Smooth muscle cell (in vitro differentiated cells): ENCODE results near the gene SPTBN4. TPM values are rescaled to one million over a fixed set of nuclear protein-coding genes. Genes with fewer than 3 reads are reported as not detected.
"Not testable (repeated sequence)": the region's sequence is repeated elsewhere in the genome, so short reads cannot be mapped to it uniquely, and the experiment has no call there.

ENCODE experiments used
- DNase-seq: peaks from one replicate; lab custom pipeline; 2025; ENCODE audit not compliant: unreplicated experiment; lab: John Stamatoyannopoulos, UW
- H2AFZ ChIP-seq: fragments of 200-600 bp; sonication (generic); 2 replicates; pipeline ENCODE4 v1.6.0; 2016; ENCODE audit warnings: antibody characterized with exemption, low read depth, mild to moderate bottlenecking
- H3F3A ChIP-seq: fragments of 200-600 bp; sonication (generic); 2 replicates; pipeline ENCODE4 v1.6.0; 2017; ENCODE audit warnings: antibody characterized with exemption, low read depth
- H3K27ac ChIP-seq: fragments of 200-600 bp; sonication (generic); 2 replicates; pipeline ENCODE4 v1.5.1; 2016; ENCODE audit warnings: low read depth, mild to moderate bottlenecking
- H3K27me3 ChIP-seq: fragments of 200-600 bp; sonication (generic); 2 replicates; pipeline ENCODE4 v1.6.1; 2016; ENCODE audit warnings: low read depth, mild to moderate bottlenecking
- H3K36me3 ChIP-seq: fragments of 200-600 bp; sonication (generic); 2 replicates; pipeline ENCODE4 v1.5.1; 2016; ENCODE audit warnings: low read depth
- H3K4me1 ChIP-seq: fragments of 200-600 bp; sonication (generic); 2 replicates; pipeline ENCODE4 v1.5.1; 2016; ENCODE audit warnings: low read depth
- H3K4me2 ChIP-seq: fragments of 200-600 bp; sonication (generic); 2 replicates; pipeline ENCODE4 v1.6.0; 2016; ENCODE audit warnings: mild to moderate bottlenecking
- H3K4me3 ChIP-seq: fragments of 200-600 bp; sonication (generic); 2 replicates; pipeline ENCODE4 v1.5.1; 2016; ENCODE audit warnings: mild to moderate bottlenecking
- H3K79me2 ChIP-seq: fragments of 200-600 bp; sonication (generic); 2 replicates; pipeline ENCODE4 v1.6.0; 2016; ENCODE audit warnings: low read depth, mild to moderate bottlenecking
- H3K9ac ChIP-seq: fragments of 200-600 bp; sonication (generic); 2 replicates; pipeline ENCODE4 v1.6.0; 2016; ENCODE audit warnings: low read depth
- H3K9me3 ChIP-seq: fragments of 200-600 bp; sonication (generic); replicated peaks from 2 replicates; pipeline ENCODE4 v1.5.1; 2016; ENCODE audit warnings: low read depth
- H4K20me1 ChIP-seq: fragments of 200-600 bp; sonication (generic); 2 replicates; pipeline ENCODE4 v1.6.0; 2016; ENCODE audit warnings: low read depth
- WGBS: methylation state at CpG from one replicate; pipeline ENCODE4 v1.1.7; 2016; ENCODE audit warnings: low lambda C conversion rate; 5-methylcytosine and 5-hydroxymethylcytosine counted together
- polyA plus RNA-seq: library from polyadenylated mRNA; unstranded; fragments of >200 nt; fragmentation: Nextera tagmentation; extraction: Ambion mirVana; gene quantifications from 2 replicates; pipeline ENCODE4 v1.2.1, GENCODE V29; 2016
- total RNA-seq: library from RNA; depleted of rRNA; stranded (reverse); fragments of >200 nt; gene quantifications from 2 replicates; pipeline ENCODE4 v1.2.3, GENCODE V29; 2014
- TF ChIP-seq, protein P1 (sequence below): fragments of 200-600 bp; sonication (generic); IDR thresholded peaks from 2 replicates; pipeline ENCODE4 v1.5.1; 2017; ENCODE audit warnings: borderline replicate concordance, mild to moderate bottlenecking, antibody characterized with exemption; ENCODE audit not compliant: insufficient read depth, poor library complexity, severe bottlenecking

Gene SPTBN4
- total and polyA plus RNA-seq, 2 experiments from 2014 or later: 1.0 to 1.2 TPM

- no peaks in the 10 kb centered on the region for H3K79me2 ChIP-seq
- no peaks in the 10 kb centered on the region for H3K36me3 ChIP-seq
- 95% methylated on average over 23 of the region's 27 CpGs for WGBS
- TF ChIP-seq, protein P1, sequence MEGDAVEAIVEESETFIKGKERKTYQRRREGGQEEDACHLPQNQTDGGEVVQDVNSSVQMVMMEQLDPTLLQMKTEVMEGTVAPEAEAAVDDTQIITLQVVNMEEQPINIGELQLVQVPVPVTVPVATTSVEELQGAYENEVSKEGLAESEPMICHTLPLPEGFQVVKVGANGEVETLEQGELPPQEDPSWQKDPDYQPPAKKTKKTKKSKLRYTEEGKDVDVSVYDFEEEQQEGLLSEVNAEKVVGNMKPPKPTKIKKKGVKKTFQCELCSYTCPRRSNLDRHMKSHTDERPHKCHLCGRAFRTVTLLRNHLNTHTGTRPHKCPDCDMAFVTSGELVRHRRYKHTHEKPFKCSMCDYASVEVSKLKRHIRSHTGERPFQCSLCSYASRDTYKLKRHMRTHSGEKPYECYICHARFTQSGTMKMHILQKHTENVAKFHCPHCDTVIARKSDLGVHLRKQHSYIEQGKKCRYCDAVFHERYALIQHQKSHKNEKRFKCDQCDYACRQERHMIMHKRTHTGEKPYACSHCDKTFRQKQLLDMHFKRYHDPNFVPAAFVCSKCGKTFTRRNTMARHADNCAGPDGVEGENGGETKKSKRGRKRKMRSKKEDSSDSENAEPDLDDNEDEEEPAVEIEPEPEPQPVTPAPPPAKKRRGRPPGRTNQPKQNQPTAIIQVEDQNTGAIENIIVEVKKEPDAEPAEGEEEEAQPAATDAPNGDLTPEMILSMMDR: no peak
- no peak overlapping the region for H3K4me2 ChIP-seq
- H3K9ac ChIP-seq: no peak overlapping the region
- no peak overlapping the region for H3K27ac ChIP-seq
- no peaks in the 10 kb centered on the region for H4K20me1 ChIP-seq
- H3K4me1 ChIP-seq: no peaks in the 10 kb centered on the region
- H3F3A ChIP-seq: no peaks in the 10 kb centered on the region
- H3K9me3 ChIP-seq: no peaks in the 10 kb centered on the region
- H3K4me3 ChIP-seq: no peak overlapping the region
- H2AFZ ChIP-seq: no peak overlapping the region
- DNase-seq: no peak
- no peaks in the 10 kb centered on the region for H3K27me3 ChIP-seq
These were observed 8.7 kb upstream of the SPTBN4 start for GRCh38 chr19:40457953-40458596.

DNA sequence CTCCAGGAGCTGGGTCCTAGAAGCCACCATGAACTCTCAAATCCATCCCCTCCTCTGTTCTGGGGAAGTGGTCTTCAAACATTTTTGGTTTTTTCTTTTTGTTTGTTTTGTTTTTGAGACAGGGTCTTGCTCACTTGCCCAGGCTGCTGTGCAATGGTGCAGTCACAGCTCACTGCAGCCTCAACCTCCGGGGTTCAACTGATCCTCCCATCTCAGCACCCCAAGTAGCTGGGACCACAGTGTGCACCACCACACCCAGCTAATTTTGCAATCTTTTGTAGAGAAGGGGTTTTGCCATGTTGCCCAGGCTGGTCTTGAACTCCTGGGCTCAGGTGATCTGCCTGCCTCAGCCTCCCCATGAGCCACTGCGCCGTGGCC, 8.2 kb upstream of the SPTBN4 start:
- TF ChIP-seq, protein P1: no peak
- Histone ChIP-seq H3K4me2 (no peak overlapping the region), H3K27ac (no peak overlapping the region), H3K9ac (no peak overlapping the region), H3K9me3 (no peaks in the 10 kb centered on the region), H3K36me3 (no peaks in the 10 kb centered on the region), H3K4me3 (no peak overlapping the region), H3K79me2 (no peaks in the 10 kb centered on the region), H3K4me1 (no peaks in the 10 kb centered on the region), H2AFZ (no peak overlapping the region), H3F3A (no peaks in the 10 kb centered on the region), H4K20me1 (no peaks in the 10 kb centered on the region), H3K27me3 (no peaks in the 10 kb centered on the region)
- 98% methylated on average over 3 of the region's 3 CpGs for WGBS
- no peak for DNase-seq

DNA sequence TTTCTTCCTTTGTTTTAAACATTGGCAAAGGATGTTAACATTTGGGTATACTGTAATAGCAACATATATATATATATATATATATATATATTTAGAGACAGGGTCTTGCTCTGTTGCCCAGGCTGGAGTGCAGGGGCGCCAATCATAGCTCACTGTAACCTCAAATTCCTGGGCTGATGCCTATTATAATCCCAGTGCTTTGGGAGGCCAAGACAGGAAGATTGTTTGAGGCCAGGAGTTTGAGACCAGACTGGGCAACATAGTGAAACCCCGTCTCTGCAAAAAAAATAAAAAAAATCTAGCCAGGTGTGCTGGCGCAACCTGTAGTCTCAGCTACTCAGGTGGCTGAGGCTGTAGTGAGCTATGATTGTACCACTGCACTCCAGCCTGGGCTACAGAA, 6.6 kb upstream of the SPTBN4 start:
- WGBS: 99% methylated on average over 3 of the region's 3 CpGs
- no peak overlapping the region for H3K4me3 ChIP-seq
- DNase-seq: no peak
- no peak overlapping the region for H2AFZ ChIP-seq
- H3K36me3 ChIP-seq: no peaks in the 10 kb centered on the region
- TF ChIP-seq, protein P1: no peak
- no peaks in the 10 kb centered on the region for H4K20me1 ChIP-seq
- H3K9ac ChIP-seq: no peak overlapping the region
- H3K79me2 ChIP-seq: no peaks in the 10 kb centered on the region
- H3K9me3 ChIP-seq: no peaks in the 10 kb centered on the region
- no peaks in the 10 kb centered on the region for H3F3A ChIP-seq
- no peak overlapping the region for H3K27ac ChIP-seq
- H3K27me3 ChIP-seq: no peaks in the 10 kb centered on the region
- no peaks in the 10 kb centered on the region for H3K4me1 ChIP-seq
- H3K4me2 ChIP-seq: no peak overlapping the region

GRCh38 chr19:40461669-40462221, 5.1 kb upstream of the SPTBN4 start:
- 92% methylated on average over 7 of the region's 7 CpGs for WGBS

GRCh38 chr19:40463587-40464037, 3.2 kb upstream of the SPTBN4 start:
- not testable (repeated sequence) for DNase-seq, H4K20me1 ChIP-seq, H2AFZ ChIP-seq, H3F3A ChIP-seq, H3K9ac ChIP-seq, H3K79me2 ChIP-seq, H3K4me1 ChIP-seq, H3K27ac ChIP-seq, H3K4me3 ChIP-seq, H3K36me3 ChIP-seq, H3K9me3 ChIP-seq
- 65% methylated on average over 12 of the region's 12 CpGs for WGBS
- Histone ChIP-seq H3K27me3 (peaks cover 14% of the 10 kb centered on the region), H3K4me2 (peak overlapping the region; percentile 34)

More at GRCh38 chr19:40461669-40462221, 5.1 kb upstream of the SPTBN4 start:
- Histone ChIP-seq H3K9me3 (no peaks in the 10 kb centered on the region), H4K20me1 (no peaks in the 10 kb centered on the region), H3K9ac (no peak overlapping the region), H3K27me3 (peaks cover 7% of the 10 kb centered on the region), H3K4me1 (peaks cover 4% of the 10 kb centered on the region), H3K79me2 (no peaks in the 10 kb centered on the region), H3F3A (no peaks in the 10 kb centered on the region), H3K27ac (no peak overlapping the region), H2AFZ (no peak overlapping the region), H3K4me3 (no peak overlapping the region), H3K4me2 (no peak overlapping the region), H3K36me3 (no peaks in the 10 kb centered on the region)
- TF ChIP-seq, protein P1: no peak
- DNase-seq: no peak
